Mesenchymal stem cell (in vitro differentiated cells and primary cell): Measurements from ENCODE around the gene UNKL.

ENCODE experiments used
- DNase-seq: peaks from one replicate; pipeline ENCODE4 v3.0.0-alpha.2; 2013
- H2AFZ ChIP-seq: one replicate; pipeline ENCODE4 v1.6.1; 2013; ENCODE audit warnings: low read depth, mild to moderate bottlenecking, control low read depth, inconsistent platforms, low read length, moderate library complexity
- H2AK5ac ChIP-seq: 2 replicates; pipeline ENCODE4 v1.6.1; 2013; ENCODE audit warnings: low read length, moderate library complexity, mild to moderate bottlenecking, inconsistent platforms; ENCODE audit not compliant: severe bottlenecking
- H2BK120ac ChIP-seq: one replicate; pipeline ENCODE4 v1.6.1; 2013; ENCODE audit warnings: low read depth, mild to moderate bottlenecking, inconsistent platforms, low read length, moderate library complexity
- H2BK12ac ChIP-seq, 2 experiments: one replicate each; pipeline ENCODE4 v1.6.1; 2013; ENCODE audit warnings: inconsistent platforms in 2 of 2, low read length in 2 of 2, mild to moderate bottlenecking in 2 of 2, moderate library complexity in 2 of 2, control low read depth in 1 of 2
- H2BK15ac ChIP-seq: one replicate; pipeline ENCODE4 v1.6.1; 2013; ENCODE audit warnings: mild to moderate bottlenecking, low read depth, inconsistent platforms; ENCODE audit not compliant: poor library complexity, severe bottlenecking
- H2BK5ac ChIP-seq: 2 replicates; pipeline ENCODE4 v1.6.1; 2013; ENCODE audit warnings: low read depth, mild to moderate bottlenecking, low read length, control low read depth, inconsistent platforms; ENCODE audit not compliant: poor library complexity, severe bottlenecking
- H3K14ac ChIP-seq, 2 experiments: one replicate each; pipeline ENCODE4 v1.6.1; 2013; ENCODE audit warnings: inconsistent platforms in 2 of 2, low read length in 2 of 2, control low read depth in 1 of 2, mild to moderate bottlenecking in 1 of 2, moderate library complexity in 1 of 2
- H3K18ac ChIP-seq, 2 experiments: one replicate each; pipeline ENCODE4 v1.6.1; 2013; ENCODE audit warnings: inconsistent platforms in 2 of 2, low read length in 2 of 2, control low read depth in 1 of 2, low read depth in 1 of 2, mild to moderate bottlenecking in 1 of 2
- H3K23ac ChIP-seq, 2 experiments: one replicate each; pipeline ENCODE4 v1.6.1; 2013; ENCODE audit warnings: inconsistent platforms in 2 of 2, low read length in 2 of 2, mild to moderate bottlenecking in 2 of 2, moderate library complexity in 2 of 2, control low read depth in 1 of 2
- H3K27ac ChIP-seq: 2 replicates; pipeline ENCODE4 v1.5.1; 2013; ENCODE audit warnings: mild to moderate bottlenecking, moderate library complexity, low read length, control low read depth, inconsistent platforms; ENCODE audit not compliant: poor library complexity, severe bottlenecking
- H3K27me3 ChIP-seq, 2 experiments: 2 replicates each; pipeline versions ENCODE4 v1.6.1 to v1.7.0; 2013; ENCODE audit warnings: low read length in 2 of 2, mild to moderate bottlenecking in 2 of 2, moderate library complexity in 2 of 2, control low read depth in 1 of 2, inconsistent platforms in 1 of 2; ENCODE audit not compliant: control insufficient read depth in 1 of 2, insufficient read depth in 1 of 2
- H3K36me3 ChIP-seq, 2 experiments: 2 replicates each; pipeline versions ENCODE4 v1.6.1 to v1.7.0; 2013; ENCODE audit warnings: low read length in 2 of 2, control low read depth in 1 of 2, inconsistent platforms in 1 of 2, low read depth in 1 of 2, mild to moderate bottlenecking in 1 of 2; ENCODE audit not compliant: insufficient read depth in 2 of 2, control insufficient read depth in 1 of 2
- H3K4ac ChIP-seq, 2 experiments: one replicate each; pipeline ENCODE4 v1.6.1; 2013; ENCODE audit warnings: inconsistent platforms in 2 of 2, low read length in 2 of 2, mild to moderate bottlenecking in 2 of 2, moderate library complexity in 2 of 2, control low read depth in 1 of 2, low read depth in 1 of 2
- H3K4me1 ChIP-seq: 2 replicates; pipeline ENCODE4 v1.6.1; 2013; ENCODE audit warnings: low read depth, low read length, control low read depth; ENCODE audit not compliant: control insufficient read depth, insufficient read depth
- H3K4me2 ChIP-seq: 2 replicates; pipeline ENCODE4 v1.6.1; 2013; ENCODE audit warnings: low read length, mild to moderate bottlenecking, inconsistent platforms; ENCODE audit not compliant: poor library complexity, severe bottlenecking
- H3K4me3 ChIP-seq, 2 experiments: 2 replicates each; pipeline versions ENCODE4 v1.5.1 to v1.7.0; 2013; ENCODE audit warnings: low read length in 2 of 2, mild to moderate bottlenecking in 2 of 2, control low read depth in 1 of 2, low read depth in 1 of 2; ENCODE audit not compliant: insufficient read depth in 1 of 2
- H3K79me1 ChIP-seq: replicated peaks from 2 replicates; pipeline ENCODE4 v1.6.1; 2013; ENCODE audit warnings: mild to moderate bottlenecking, control low read depth, low read length, inconsistent platforms; ENCODE audit not compliant: poor library complexity, severe bottlenecking
- H3K9ac ChIP-seq: 2 replicates; pipeline ENCODE4 v1.7.0; 2013; ENCODE audit warnings: mild to moderate bottlenecking, low read length, moderate library complexity
- H3K9me3 ChIP-seq: 2 replicates; pipeline ENCODE4 v1.7.0; 2013; ENCODE audit warnings: mild to moderate bottlenecking, low read length; ENCODE audit not compliant: control insufficient read depth
- H4K8ac ChIP-seq: one replicate; pipeline ENCODE4 v1.6.1; 2013; ENCODE audit warnings: inconsistent platforms, mild to moderate bottlenecking, low read length, moderate library complexity
- H4K91ac ChIP-seq: one replicate; pipeline ENCODE4 v1.6.1; 2013; ENCODE audit warnings: mild to moderate bottlenecking, low read length, inconsistent platforms
- WGBS: methylation state at CpG from one replicate; pipeline ENCODE4 v1.1.7; 2013; ENCODE audit warnings: mixed read lengths; 5-methylcytosine and 5-hydroxymethylcytosine counted together

UNKL gene

GRCh38 chr16:1378087-1378803, 36.3 kb downstream of the UNKL start:
- Histone ChIP-seq H2AK5ac (no peak overlapping the region), H3K4me1 (peaks cover 42% of the 10 kb centered on the region), H3K23ac (no peak overlapping the region), H4K91ac (peak overlapping the region; percentile 86), H3K27ac (no peak overlapping the region), H2BK15ac (peak overlapping the region; percentile 53), H3K4ac (peak overlapping the region in 1 of 2 experiments; percentile 62), H2BK120ac (no peak overlapping the region), H3K9me3 (no peaks in the 10 kb centered on the region), H2BK12ac (peak overlapping the region; percentile 70 to 80), H2BK5ac (no peak overlapping the region), H4K8ac (peak overlapping the region; percentile 62), H3K14ac (peak overlapping the region in 1 of 2 experiments; percentile 35), H3K18ac (peak overlapping the region in 1 of 2 experiments; percentile 6), H3K36me3 (peaks cover 15 to 46% of the 10 kb centered on the region in 2 experiments), H3K4me2 (peak overlapping the region; percentile 97), H3K27me3 (no peaks in the 10 kb centered on the region), H3K79me1 (peaks cover 19% of the 10 kb centered on the region), H3K4me3 (peak overlapping the region in 1 of 2 experiments; percentile 70), H2AFZ (no peak overlapping the region), H3K9ac (peak overlapping the region; percentile 79)
- DNase-seq = no peak
- 83% methylated on average over 25 of the region's 25 CpGs for WGBS

- no peak overlapping the region for H2BK5ac ChIP-seq
- H2BK120ac ChIP-seq = no peak overlapping the region
- DNase-seq = no peak
- no peaks in the 10 kb centered on the region for H3K27me3 ChIP-seq
- WGBS = 90% methylated on average over 10 of the region's 10 CpGs
- H3K4me1 ChIP-seq = peaks cover 42% of the 10 kb centered on the region
- no peak overlapping the region for H2AFZ ChIP-seq
- no peak overlapping the region for H3K27ac ChIP-seq
- no peak overlapping the region for H3K4me3 ChIP-seq
- H4K8ac ChIP-seq = no peak overlapping the region
- H3K9me3 ChIP-seq = no peaks in the 10 kb centered on the region
- H2AK5ac ChIP-seq = no peak overlapping the region
- H3K23ac ChIP-seq = no peak overlapping the region
- H2BK15ac ChIP-seq = no peak overlapping the region
- H3K18ac ChIP-seq = no peak overlapping the region
- peaks cover 20% of the 10 kb centered on the region for H3K79me1 ChIP-seq
- no peak overlapping the region for H3K4me2 ChIP-seq
- H2BK12ac ChIP-seq = no peak overlapping the region
- no peak overlapping the region for H3K4ac ChIP-seq
- H4K91ac ChIP-seq = peak overlapping the region; percentile 7
- H3K36me3 ChIP-seq = peaks cover 15 to 44% of the 10 kb centered on the region in 2 experiments
- no peak overlapping the region for H3K14ac ChIP-seq
- no peak overlapping the region for H3K9ac ChIP-seq
Observed at GRCh38 chr16:1377406-1378010, 37.0 kb downstream of the UNKL start.

DNA sequence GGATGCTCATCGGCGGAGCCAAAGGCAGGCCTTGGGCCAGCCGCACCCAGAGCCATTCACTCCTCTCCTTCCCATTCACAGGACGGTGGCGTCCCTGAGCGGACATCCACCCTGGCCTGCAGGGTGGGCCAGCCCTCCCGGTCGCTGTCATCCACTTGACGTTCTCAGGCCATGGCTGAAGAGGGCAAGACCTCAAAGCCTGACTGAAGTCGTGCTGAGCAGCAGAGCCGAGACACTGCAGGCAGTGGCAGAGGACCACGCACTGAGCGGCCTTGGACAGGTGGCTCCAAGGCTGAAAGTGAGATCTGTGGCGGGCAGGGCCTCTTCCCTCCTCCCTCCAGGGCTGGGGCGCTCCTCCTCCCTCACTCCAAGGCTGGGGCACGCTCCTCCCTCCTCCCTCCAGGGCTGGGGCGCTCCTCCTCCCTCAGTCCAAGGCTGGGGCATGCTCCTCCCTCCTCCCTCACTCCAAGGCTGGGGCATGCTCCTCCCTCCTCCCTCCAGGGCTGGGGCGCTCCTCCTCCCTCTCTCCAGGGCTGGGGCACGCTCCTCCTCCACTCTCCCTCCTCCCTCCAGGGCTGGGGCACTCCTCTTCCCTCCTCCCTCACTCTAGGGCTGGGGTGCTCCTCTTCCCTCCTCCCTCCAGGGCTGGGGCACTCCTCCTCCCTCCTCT, 38.6 kb downstream of the UNKL start:
- H3K27me3 ChIP-seq = no peaks in the 10 kb centered on the region
- H3K4me1 ChIP-seq = peaks cover 42% of the 10 kb centered on the region
- no peak overlapping the region for H2AFZ ChIP-seq
- peaks cover 30% of the 10 kb centered on the region for H3K79me1 ChIP-seq
- H3K4me3 ChIP-seq = no peak overlapping the region
- no peak overlapping the region for H2AK5ac ChIP-seq
- H3K18ac ChIP-seq = no peak overlapping the region
- no peak overlapping the region for H3K4me2 ChIP-seq
- H3K23ac ChIP-seq = no peak overlapping the region
- no peak overlapping the region for H2BK15ac ChIP-seq
- 92% methylated on average over 19 of the region's 19 CpGs for WGBS
- H2BK12ac ChIP-seq = no peak overlapping the region
- no peak overlapping the region for H4K91ac ChIP-seq
- no peak overlapping the region for H2BK120ac ChIP-seq
- no peaks in the 10 kb centered on the region for H3K9me3 ChIP-seq
- H2BK5ac ChIP-seq = no peak overlapping the region
- H3K4ac ChIP-seq = no peak overlapping the region
- H3K36me3 ChIP-seq = peaks cover 12 to 47% of the 10 kb centered on the region in 2 experiments
- no peak overlapping the region for H4K8ac ChIP-seq
- no peak overlapping the region for H3K9ac ChIP-seq
- no peak overlapping the region for H3K14ac ChIP-seq
- H3K27ac ChIP-seq = no peak overlapping the region
- no peak for DNase-seq

DNA sequence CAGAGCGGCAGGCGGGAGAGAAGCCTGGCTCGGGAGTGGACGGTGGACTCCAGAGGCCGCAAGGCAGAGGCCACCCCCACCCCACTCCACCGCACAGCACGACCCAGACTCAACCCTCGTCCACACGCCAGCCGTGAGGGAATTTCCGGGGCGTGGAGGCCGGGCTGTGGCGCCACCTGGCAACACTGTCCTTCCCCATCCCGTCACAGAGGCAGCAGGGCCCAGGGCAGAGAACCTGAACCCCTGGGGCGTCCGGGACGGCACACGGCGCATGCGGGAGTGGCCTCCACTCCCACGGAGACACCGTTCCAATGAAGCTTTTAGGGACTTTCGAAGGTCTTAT, 39.2 kb downstream of the UNKL start:
- Histone ChIP-seq H3K9ac (no peak overlapping the region), H2BK15ac (no peak overlapping the region), H3K23ac (no peak overlapping the region), H4K91ac (no peak overlapping the region), H2AK5ac (no peak overlapping the region), H4K8ac (no peak overlapping the region), H3K4me1 (peaks cover 42% of the 10 kb centered on the region), H2BK12ac (no peak overlapping the region), H3K9me3 (no peaks in the 10 kb centered on the region), H3K4me3 (no peak overlapping the region), H3K27ac (no peak overlapping the region), H2BK120ac (no peak overlapping the region), H3K27me3 (no peaks in the 10 kb centered on the region), H2BK5ac (no peak overlapping the region), H3K4me2 (no peak overlapping the region), H3K18ac (no peak overlapping the region), H3K4ac (no peak overlapping the region), H3K36me3 (peaks cover 9 to 51% of the 10 kb centered on the region in 2 experiments), H3K79me1 (peaks cover 30% of the 10 kb centered on the region), H2AFZ (no peak overlapping the region), H3K14ac (no peak overlapping the region)
- WGBS = 95% methylated on average over 24 of the region's 24 CpGs
- DNase-seq = no peak
